Endothelial cell of umbilical vein (primary cell): ENCODE results near the gene ZNF223. TPM values are rescaled to one million over a fixed set of nuclear protein-coding genes. Genes with fewer than 3 reads are reported as not detected.

Experiments
- BruUV-seq: library from RNA; stranded (reverse); fragments of 400-500 nt; replicated peaks from 2 replicates; lab custom pipeline; 2021; lab: Mats Ljungman, UMichigan
- CTCF ChIA-PET: fragments of 300-600, 350-600 bp; sonication (Branson Sonifier 250); formaldehyde crosslinking; loops from one replicate; lab custom pipeline; 2021; ENCODE audit warnings: antibody characterized with exemption, inconsistent platforms; lab: Charles Lee
- POLR2A ChIA-PET: fragments of 300-600, 350-600 bp; sonication (Branson Sonifier 250); formaldehyde crosslinking; loops from one replicate; lab custom pipeline; 2021; ENCODE audit warnings: antibody characterized with exemption, inconsistent platforms; lab: Charles Lee
- DNase-seq: peaks from one replicate; pipeline ENCODE4 v3.0.0-alpha.2; 2011; ENCODE audit warnings: low read depth, low spot score
- FAIRE-seq: peaks from 2 replicates; lab custom pipeline; 2011; peaks lifted over from hg19 to GRCh38; lab: Jason Lieb, UNC
- H2AFZ ChIP-seq: 2 replicates; pipeline ENCODE4 v1.6.0; 2012; ENCODE audit warnings: low read depth, low read length, control low read depth, inconsistent platforms
- H3K27ac ChIP-seq: 2 replicates; pipeline ENCODE4 v1.5.1; 2011; ENCODE audit warnings: low read depth, mild to moderate bottlenecking, control low read depth, low read length, moderate library complexity; ENCODE audit not compliant: insufficient read depth
- H3K27me3 ChIP-seq, 2 experiments: 2 replicates each; pipeline versions ENCODE4 v1.6.0 to v1.6.1; 2011; ENCODE audit warnings: low read length in 2 of 2, mixed read lengths in 1 of 2; ENCODE audit not compliant: control insufficient read depth in 2 of 2, insufficient read depth in 2 of 2
- H3K36me3 ChIP-seq, 2 experiments: 2 replicates in 1 of 2; 3 replicates in 1 of 2; pipeline ENCODE4 v1.5.1; 2011; ENCODE audit warnings: low read length in 2 of 2, mild to moderate bottlenecking in 1 of 2, moderate library complexity in 1 of 2; ENCODE audit not compliant: control insufficient read depth in 2 of 2, insufficient read depth in 2 of 2; ENCODE audit errors: extremely low read depth in 1 of 2
- H3K4me1 ChIP-seq: 3 replicates; pipeline ENCODE4 v1.5.1; 2011; ENCODE audit warnings: mild to moderate bottlenecking, low read length; ENCODE audit not compliant: control insufficient read depth, insufficient read depth; ENCODE audit errors: extremely low read depth
- H3K4me2 ChIP-seq: 2 replicates; pipeline ENCODE4 v1.6.1; 2011; ENCODE audit warnings: low read length, control low read depth, mixed read lengths; ENCODE audit not compliant: insufficient read depth
- H3K4me3 ChIP-seq, 3 experiments: fragments of 200-600 bp in 1 of 3; sonication (generic), shearing (Covaris generic) in 1 of 3; replicated peaks in 1 of 3; 2 replicates each; pipeline ENCODE4 v1.5.1; 2011 to 2016; ENCODE audit warnings: control low read depth in 3 of 3, low read length in 3 of 3, mild to moderate bottlenecking in 2 of 3, inconsistent platforms in 1 of 3, low read depth in 1 of 3, moderate library complexity in 1 of 3; ENCODE audit not compliant: insufficient read depth in 1 of 3
- H3K79me2 ChIP-seq: 2 replicates; pipeline ENCODE4 v1.6.0; 2012; ENCODE audit warnings: low read length, inconsistent platforms; ENCODE audit not compliant: control insufficient read depth, insufficient read depth
- H3K9ac ChIP-seq: replicated peaks from 2 replicates; pipeline ENCODE3; 2011; ENCODE audit warnings: low read length, control low read depth; ENCODE audit not compliant: insufficient read depth; ENCODE audit errors: extremely low read depth
- H3K9me1 ChIP-seq: replicated peaks from 3 replicates; pipeline ENCODE4 v1.6.0; 2011; ENCODE audit warnings: mild to moderate bottlenecking, low read length; ENCODE audit not compliant: control insufficient read depth, insufficient read depth; ENCODE audit errors: extremely low read depth
- H3K9me3 ChIP-seq: replicated peaks from 2 replicates; pipeline ENCODE4 v1.5.1; 2012; ENCODE audit warnings: low read length, inconsistent platforms; ENCODE audit not compliant: control insufficient read depth, insufficient read depth
- H4K20me1 ChIP-seq: replicated peaks from 2 replicates; pipeline ENCODE3; 2011; ENCODE audit warnings: mild to moderate bottlenecking, low read length; ENCODE audit not compliant: control insufficient read depth, insufficient read depth; ENCODE audit errors: extremely low read depth
- CTCF ChIP-seq, 2 donors: IDR thresholded peaks; 1 replicate in 1 of 2; 2 replicates in 1 of 2; pipeline ENCODE4 v1.5.1; 2011; ENCODE audit warnings: low read length in 2 of 2, mild to moderate bottlenecking in 2 of 2, moderate library complexity in 2 of 2, control low read depth in 1 of 2, inconsistent platforms in 1 of 2, low read depth in 1 of 2; ENCODE audit not compliant: insufficient read depth in 1 of 2; ENCODE audit errors: extremely low read depth in 1 of 2
- EZH2 ChIP-seq: IDR thresholded peaks from 2 replicates; pipeline ENCODE4 v1.6.1; 2012; ENCODE audit warnings: borderline replicate concordance, low read depth, mild to moderate bottlenecking, moderate library complexity, low read length, inconsistent platforms; ENCODE audit not compliant: severe bottlenecking
- FOS ChIP-seq: IDR thresholded peaks from 2 replicates; pipeline ENCODE4 v1.6.1; 2011; ENCODE audit warnings: mild to moderate bottlenecking, low read length, moderate library complexity, borderline replicate concordance; ENCODE audit not compliant: insufficient read depth
- GATA2 ChIP-seq: IDR thresholded peaks from 2 replicates; pipeline ENCODE4 v1.7.0; 2011; ENCODE audit warnings: low read depth, mild to moderate bottlenecking, moderate library complexity, mixed read lengths, low read length; ENCODE audit not compliant: insufficient read length, insufficient read depth
- JUN ChIP-seq: IDR thresholded peaks from 2 replicates; pipeline ENCODE4 v1.6.1; 2011; ENCODE audit warnings: borderline replicate concordance, low read depth; ENCODE audit not compliant: insufficient read length, insufficient read depth
- MAX ChIP-seq: IDR thresholded peaks from 2 replicates; pipeline ENCODE4 v1.6.1; 2011; ENCODE audit not compliant: insufficient read depth, insufficient read length
- MYC ChIP-seq: IDR thresholded peaks from one replicate; pipeline ENCODE4 v1.6.1; 2011; ENCODE audit warnings: mild to moderate bottlenecking, low read depth, low read length
- POLR2A ChIP-seq: IDR thresholded peaks from 2 replicates; pipeline ENCODE4 v1.6.1; 2012; ENCODE audit warnings: low read depth, mild to moderate bottlenecking, control low read depth, low read length
- POLR2AphosphoS5 ChIP-seq: IDR thresholded peaks from 2 replicates; pipeline ENCODE4 v1.6.1; 2012; ENCODE audit warnings: low read depth, mild to moderate bottlenecking, control low read depth, low read length, moderate library complexity; ENCODE audit not compliant: insufficient read depth
- dilution Hi-C: fragments of 300-500 bp; cut with MboI; formaldehyde crosslinking; loops from one replicate; pipeline ENCODE4 v1.15.0; 2019; ENCODE audit warnings: low sequenced_read_pairs; ENCODE audit not compliant: extremely low pct_ligation_motif_present
- intact Hi-C: fragments of 100-400 bp; cut with micrococcal nuclease; formaldehyde crosslinking; loops from one replicate; pipeline ENCODE4 v1.10.0; 2022
- polyA plus RNA-seq, 4 experiments: library from polyadenylated mRNA; depleted of rRNA in 3 of 4; stranded (reverse) in 3 of 4; unstranded in 1 of 4; fragments of >200 nt; gene quantifications; 2 replicates each; pipeline versions ENCODE4 v1.2.1 to v1.2.3, GENCODE V29; 2011 to 2012; ENCODE audit warnings: missing spikeins in 1 of 4
- small RNA-seq: library from RNA; depleted of rRNA; stranded (forward); fragments of <200 nt; gene quantifications from one replicate; pipeline ENCODE3, GENCODE V24; 2012; ENCODE audit warnings: low replicate concordance, low read depth; ENCODE audit not compliant: insufficient read depth, insufficient read length
- total RNA-seq: library from RNA; stranded (reverse); gene quantifications from 2 replicates; pipeline ENCODE4 v1.2.3, GENCODE V29; 2021

ZNF223 gene
- total and polyA plus RNA-seq, 2 donors (not counting 3 experiments of a cell fraction or from before 2014, with no cell fraction given) = 1.6 to 3.7 TPM

GRCh38 chr19:44113784-44114390 lies 62.1 kb downstream of the ZNF223 start:
- no peak for FAIRE-seq
- H3K4me2 ChIP-seq = peak overlapping the region; percentile 73
- H3K27ac ChIP-seq = peak overlapping the region; percentile 27
- peak overlapping the region; percentile 61 for H3K9ac ChIP-seq
- BruUV-seq = no TSS peak
- H3K4me3 ChIP-seq = peak overlapping the region; percentile 75 to 94 (median 84)
- POLR2A ChIA-PET = interaction anchor here (1.1 kb wide), 1 partner anchor 109 kb away, joined by 3 read pairs; no protein-coding TSS in a partner anchor
- TF ChIP-seq FOS = no peak
- no peak for TF ChIP-seq EZH2
- no peak for TF ChIP-seq MYC
- TF ChIP-seq GATA2 = no peak
- no peak for TF ChIP-seq CTCF (IDR thresholded peaks at IDR 0.05; ENCODE audit: extremely low read depth in 1 of 2, insufficient read depth in 1 of 2, low read depth in 1 of 2, low read length in 2 of 2)
- TF ChIP-seq MAX = no peak
- no peak for TF ChIP-seq POLR2AphosphoS5
- TF ChIP-seq JUN = no peak
- no peak for TF ChIP-seq POLR2A
- no peaks in the 10 kb centered on the region for H4K20me1 ChIP-seq
- no peaks in the 10 kb centered on the region for H3K27me3 ChIP-seq
- H3K9me1 ChIP-seq = no peaks in the 10 kb centered on the region
- peaks cover 0 to 2% of the 10 kb centered on the region in 2 experiments for H3K36me3 ChIP-seq
- dilution Hi-C loops = no loop called here
- intact Hi-C loops = loop anchor here (1.0 to 10.0 kb wide), 16 partner anchors 20 to 386 kb away; partner anchors contain the start of genes SMG9, ZNF112, ZNF155 and ZNF180
- no peaks in the 10 kb centered on the region for H3K9me3 ChIP-seq
- CTCF ChIA-PET = interaction anchor here (0.6 to 1.1 kb wide), 3 partner anchors 51 to 213 kb away, joined by 3 read pairs; partner anchors contain the start of genes ZNF226 and ZNF45
- H3K4me1 ChIP-seq = peaks cover 6% of the 10 kb centered on the region
- DNase-seq = no peak
- H3K79me2 ChIP-seq = no peaks in the 10 kb centered on the region
- H2AFZ ChIP-seq = peak overlapping the region; percentile 87

Small RNA genes lying within 50 kb of the gene (small RNA-seq; reads per million reads assigned to genes)
- gene RNU6-902P = not detected

Other genes starting within 250 kb of the ZNF223 start
- gene LYPD5, start 249.6 kb upstream of the ZNF223 start, total RNA-seq = not detected in 2 replicates
- 0.11 and 0.28 TPM in 2 replicates for gene LYPD5, start 249.6 kb upstream of the ZNF223 start, polyA plus RNA-seq
- gene ZNF283, start 224.7 kb upstream of the ZNF223 start, total RNA-seq = 6.0 and 10.7 TPM in 2 replicates
- 1.4 and 1.9 TPM in 2 replicates for gene ZNF283, start 224.7 kb upstream of the ZNF223 start, polyA plus RNA-seq
- 0.62 and 1.5 TPM in 2 replicates for gene ZNF404, start 168.1 kb upstream of the ZNF223 start, total RNA-seq
- gene ZNF404, start 168.1 kb upstream of the ZNF223 start, polyA plus RNA-seq = 0.37 and 0.68 TPM in 2 replicates
- gene ZNF45, start 116.8 kb upstream of the ZNF223 start, total RNA-seq = 10.8 and 11.2 TPM in 2 replicates
- gene ZNF45, start 116.8 kb upstream of the ZNF223 start, polyA plus RNA-seq = 4.7 and 6.1 TPM in 2 replicates
- 4.2 and 6.0 TPM in 2 replicates for gene ZNF221, start 100.8 kb upstream of the ZNF223 start, total RNA-seq
- gene ZNF221, start 100.8 kb upstream of the ZNF223 start, polyA plus RNA-seq = 0.45 and 1.4 TPM in 2 replicates
- 5.9 and 7.6 TPM in 2 replicates for gene ZNF155, start 67.8 kb upstream of the ZNF223 start, total RNA-seq
- gene ZNF155, start 67.8 kb upstream of the ZNF223 start, polyA plus RNA-seq = 1.8 and 2.0 TPM in 2 replicates
- 2.9 TPM in 2 replicates for gene ZNF230, start 49.1 kb upstream of the ZNF223 start, total RNA-seq
- 1.4 and 1.5 TPM in 2 replicates for gene ZNF230, start 49.1 kb upstream of the ZNF223 start, polyA plus RNA-seq
- gene ZNF222, start 26.7 kb upstream of the ZNF223 start, total RNA-seq = 4.7 and 5.2 TPM in 2 replicates
- 0.99 and 2.2 TPM in 2 replicates for gene ZNF222, start 26.7 kb upstream of the ZNF223 start, polyA plus RNA-seq
- 2.4 and 2.7 TPM in 2 replicates for gene ZNF284, start 20.1 kb downstream of the ZNF223 start, total RNA-seq
- gene ZNF284, start 20.1 kb downstream of the ZNF223 start, polyA plus RNA-seq = 0.98 and 1.1 TPM in 2 replicates
- gene ZNF224, start 42.3 kb downstream of the ZNF223 start, total RNA-seq = 19.4 and 21.8 TPM in 2 replicates
- gene ZNF224, start 42.3 kb downstream of the ZNF223 start, polyA plus RNA-seq = 6.8 and 8.5 TPM in 2 replicates
- gene ZNF225, start 61.4 kb downstream of the ZNF223 start, total RNA-seq = 3.9 and 4.1 TPM in 2 replicates
- 0.83 and 0.92 TPM in 2 replicates for gene ZNF225, start 61.4 kb downstream of the ZNF223 start, polyA plus RNA-seq
- 10.6 and 11.9 TPM in 2 replicates for gene ZNF234, start 89.5 kb downstream of the ZNF223 start, total RNA-seq
- 2.1 and 2.5 TPM in 2 replicates for gene ZNF234, start 89.5 kb downstream of the ZNF223 start, polyA plus RNA-seq
- gene ZNF226, start 113.1 kb downstream of the ZNF223 start, total RNA-seq = 19.7 and 19.8 TPM in 2 replicates
- gene ZNF226, start 113.1 kb downstream of the ZNF223 start, polyA plus RNA-seq = 5.9 and 8.8 TPM in 2 replicates
- gene ZNF227, start 160.5 kb downstream of the ZNF223 start, total RNA-seq = 17.2 and 17.8 TPM in 2 replicates
- gene ZNF227, start 160.5 kb downstream of the ZNF223 start, polyA plus RNA-seq = 2.8 and 3.4 TPM in 2 replicates
- gene ZNF233, start 207.8 kb downstream of the ZNF223 start, total RNA-seq = 0.76 and 0.88 TPM in 2 replicates
- gene ZNF233, start 207.8 kb downstream of the ZNF223 start, polyA plus RNA-seq = 0.15 and 0.25 TPM in 2 replicates